ENCODE results near the gene NDNF. TPM values are rescaled to one million over a fixed set of nuclear protein-coding genes. Genes with fewer than 3 reads are reported as not detected.

Gene NDNF
- total and polyA plus RNA-seq, 2 donors (not counting 1 experiment from before 2014, with no cell fraction given), result not detected

- ATAC-seq (ENCODE audit: low read depth) (no peak), DNase-seq (no peak)
- no peaks in the 10 kb centered on the region for H3K36me3 ChIP-seq (replicated peaks in 1 of 2; ENCODE audit: control extremely low read depth in 1 of 2, control insufficient read depth in 1 of 2, extremely low read depth in 1 of 2, insufficient read depth in 2 of 2, low read length in 1 of 2)
- Mint-ChIP-seq H3K27ac (no peak overlapping the region), H3K9me3 (ENCODE audit: insufficient read depth) (no peaks in the 10 kb centered on the region), H3K4me3 (no peak overlapping the region), H3K27me3 (peaks cover 6% of the 10 kb centered on the region), H3K4me1 (no peaks in the 10 kb centered on the region)
- no peak overlapping the region for H3K27ac ChIP-seq (ENCODE audit: low read length in 2 of 2)
- H4K20me1 ChIP-seq (ENCODE audit: control insufficient read depth, insufficient read depth, low read length, poor library complexity, severe bottlenecking), result no peaks in the 10 kb centered on the region
- intact Hi-C loops (cut with micrococcal nuclease), result no loop called here
- no peaks in the 10 kb centered on the region for H3K79me2 ChIP-seq (ENCODE audit: control insufficient read depth, insufficient read depth, low read length)
- H3K27me3 ChIP-seq (replicated peaks in 1 of 4; ENCODE audit: control extremely low read depth in 1 of 4, control insufficient read depth in 3 of 4, insufficient read depth in 4 of 4, low read length in 3 of 4), result no peaks in the 10 kb centered on the region
- peaks cover 0 to 2% (median 0%) of the 10 kb centered on the region in 3 donors for H3K9me3 ChIP-seq (ENCODE audit: control extremely low read depth in 1 of 3, control insufficient read depth in 2 of 3, insufficient read depth in 1 of 3, low read length in 2 of 3)
- POLR2A ChIA-PET, result no interaction called here
- no peak overlapping the region for H3K4me3 ChIP-seq (ENCODE audit: control extremely low read depth in 1 of 5, extremely low read depth in 1 of 5, insufficient read depth in 1 of 5, low read depth in 2 of 5, low read length in 4 of 5)
- 65% methylated on average over 2 of the region's 8 CpGs for WGBS (ENCODE audit: insufficient coverage)
- CTCF ChIA-PET, result no interaction called here
- H3K4me2 ChIP-seq (replicated peaks; ENCODE audit: low read depth, low read length, poor library complexity, severe bottlenecking), result no peak overlapping the region
- TF ChIP-seq EZH2 (IDR thresholded peaks at IDR 0.05; ENCODE audit: borderline replicate concordance, insufficient read depth, low read depth, low read length, poor library complexity, severe bottlenecking), result no peak
- TF ChIP-seq CTCF (IDR thresholded peaks at IDR 0.05), result no peak
- no peaks in the 10 kb centered on the region for H3K4me1 ChIP-seq (ENCODE audit: control insufficient read depth in 2 of 2, insufficient read depth in 2 of 2, low read length in 2 of 2)
- no peak overlapping the region for H2AFZ ChIP-seq (ENCODE audit: insufficient read depth, low read depth, low read length, poor library complexity, severe bottlenecking)
- H3K9ac ChIP-seq (ENCODE audit: low read length), result no peak overlapping the region
Observed at GRCh38 chr4:121041307-121042090, 30.8 kb downstream of the NDNF start.

GRCh38 chr4:121034017-121034416, 38.3 kb downstream of the NDNF start:
- Histone ChIP-seq H3K27me3 (replicated peaks in 1 of 4; ENCODE audit: control extremely low read depth in 1 of 4, control insufficient read depth in 3 of 4, insufficient read depth in 4 of 4, low read length in 3 of 4) (no peaks in the 10 kb centered on the region), H3K9me3 (ENCODE audit: control extremely low read depth in 1 of 3, control insufficient read depth in 2 of 3, insufficient read depth in 1 of 3, low read length in 2 of 3) (peaks cover 0 to 2% (median 0%) of the 10 kb centered on the region in 3 donors), H3K9ac (ENCODE audit: low read length) (no peak overlapping the region), H3K79me2 (ENCODE audit: control insufficient read depth, insufficient read depth, low read length) (no peaks in the 10 kb centered on the region), H3K4me1 (ENCODE audit: control insufficient read depth in 2 of 2, insufficient read depth in 2 of 2, low read length in 2 of 2) (no peaks in the 10 kb centered on the region), H3K27ac (ENCODE audit: low read length in 2 of 2) (no peak overlapping the region), H3K36me3 (replicated peaks in 1 of 2; ENCODE audit: control extremely low read depth in 1 of 2, control insufficient read depth in 1 of 2, extremely low read depth in 1 of 2, insufficient read depth in 2 of 2, low read length in 1 of 2) (no peaks in the 10 kb centered on the region), H3K4me2 (replicated peaks; ENCODE audit: low read depth, low read length, poor library complexity, severe bottlenecking) (no peak overlapping the region), H2AFZ (ENCODE audit: insufficient read depth, low read depth, low read length, poor library complexity, severe bottlenecking) (no peak overlapping the region), H3K4me3 (ENCODE audit: control extremely low read depth in 1 of 5, extremely low read depth in 1 of 5, insufficient read depth in 1 of 5, low read depth in 2 of 5, low read length in 4 of 5) (no peak overlapping the region), H4K20me1 (ENCODE audit: control insufficient read depth, insufficient read depth, low read length, poor library complexity, severe bottlenecking) (no peaks in the 10 kb centered on the region)
- POLR2A ChIA-PET, result no interaction called here
- DNase-seq (no peak), ATAC-seq (ENCODE audit: low read depth) (no peak)
- Mint-ChIP-seq H3K9me3 (ENCODE audit: insufficient read depth) (no peaks in the 10 kb centered on the region), H3K4me1 (no peaks in the 10 kb centered on the region), H3K4me3 (no peak overlapping the region), H3K27ac (no peak overlapping the region), H3K27me3 (no peaks in the 10 kb centered on the region)
- intact Hi-C loops (cut with micrococcal nuclease), result no loop called here
- CTCF ChIA-PET, result no interaction called here
- TF ChIP-seq EZH2 (IDR thresholded peaks at IDR 0.05; ENCODE audit: borderline replicate concordance, insufficient read depth, low read depth, low read length, poor library complexity, severe bottlenecking), result no peak
- TF ChIP-seq CTCF (IDR thresholded peaks at IDR 0.05), result no peak
- no CpG with 5 or more reads among the region's 3 CpGs for WGBS (ENCODE audit: insufficient coverage)
